H9 (cell line): ENCODE results near the gene PRPF40A. TPM values are rescaled to one million over a fixed set of nuclear protein-coding genes. Genes with fewer than 3 reads are reported as not detected.

Experiments
- DNase-seq: peaks from one replicate; pipeline ENCODE4 v3.0.0-alpha.2; 2017
- H2AFZ ChIP-seq: one replicate; pipeline ENCODE4 v1.6.1; 2013; ENCODE audit warnings: mild to moderate bottlenecking, low read length, control low read depth, moderate library complexity
- H2AK5ac ChIP-seq: 2 replicates; pipeline ENCODE4 v1.6.1; 2013; ENCODE audit warnings: low read length, control low read depth, mixed read lengths; ENCODE audit not compliant: insufficient read length
- H2BK120ac ChIP-seq: one replicate; pipeline ENCODE4 v1.6.1; 2013; ENCODE audit warnings: low read depth, mild to moderate bottlenecking, low read length, control low read depth, inconsistent platforms; ENCODE audit not compliant: poor library complexity, severe bottlenecking
- H2BK12ac ChIP-seq: 2 replicates; pipeline ENCODE4 v1.6.1; 2013; ENCODE audit warnings: low read length, control low read depth, mixed read lengths, low read depth; ENCODE audit not compliant: insufficient read length
- H2BK15ac ChIP-seq: 2 replicates; pipeline ENCODE4 v1.6.1; 2013; ENCODE audit warnings: low read depth, low read length, control low read depth
- H2BK20ac ChIP-seq: one replicate; pipeline ENCODE4 v1.6.1; 2013; ENCODE audit warnings: low read depth, mild to moderate bottlenecking, low read length, control low read depth, inconsistent platforms; ENCODE audit not compliant: poor library complexity, severe bottlenecking
- H2BK5ac ChIP-seq: 2 replicates; pipeline ENCODE4 v1.6.1; 2013; ENCODE audit warnings: low read length, control low read depth, mixed read lengths; ENCODE audit not compliant: insufficient read length
- H3K14ac ChIP-seq: 2 replicates; pipeline ENCODE4 v1.6.1; 2013; ENCODE audit warnings: low read length, control low read depth; ENCODE audit not compliant: insufficient read depth
- H3K18ac ChIP-seq: 2 replicates; pipeline ENCODE4 v1.6.1; 2013; ENCODE audit warnings: low read depth, mild to moderate bottlenecking, mixed read lengths, low read length, control low read depth; ENCODE audit not compliant: insufficient read length
- H3K23ac ChIP-seq: 2 replicates; pipeline ENCODE4 v1.6.1; 2013; ENCODE audit warnings: low read length, control low read depth, mixed read lengths, low read depth; ENCODE audit not compliant: insufficient read length
- H3K23me2 ChIP-seq: 2 replicates; pipeline ENCODE4 v1.6.1; 2013; ENCODE audit warnings: low read depth, mild to moderate bottlenecking, mixed read lengths, low read length, control low read depth; ENCODE audit not compliant: insufficient read length, poor library complexity, severe bottlenecking
- H3K27ac ChIP-seq: 2 replicates; pipeline ENCODE4 v1.5.1; 2013; ENCODE audit warnings: low read length, control low read depth, mixed read lengths, low read depth; ENCODE audit not compliant: insufficient read length
- H3K27me3 ChIP-seq: 2 replicates; pipeline ENCODE4 v1.6.1; 2013; ENCODE audit warnings: low read length, control low read depth, inconsistent platforms; ENCODE audit not compliant: insufficient read depth
- H3K4ac ChIP-seq: 2 replicates; pipeline ENCODE4 v1.6.1; 2013; ENCODE audit warnings: low read depth, mild to moderate bottlenecking, control low read depth, inconsistent platforms, low read length, moderate library complexity
- H3K4me1 ChIP-seq: 2 replicates; pipeline ENCODE4 v1.6.1; 2013; ENCODE audit warnings: low read length, control low read depth, inconsistent platforms; ENCODE audit not compliant: insufficient read depth
- H3K4me2 ChIP-seq: 2 replicates; pipeline ENCODE4 v1.6.1; 2013; ENCODE audit warnings: low read length, control low read depth, mixed read lengths; ENCODE audit not compliant: insufficient read length, insufficient read depth
- H3K56ac ChIP-seq: 2 replicates; pipeline ENCODE4 v1.6.1; 2013; ENCODE audit warnings: low read depth, mild to moderate bottlenecking, mixed read lengths, low read length, control low read depth; ENCODE audit not compliant: insufficient read length
- H3K79me1 ChIP-seq: 2 replicates; pipeline ENCODE4 v1.6.1; 2013; ENCODE audit warnings: low read depth, mild to moderate bottlenecking, moderate library complexity, low read length, control low read depth, inconsistent platforms; ENCODE audit not compliant: insufficient read depth, poor library complexity, severe bottlenecking
- H3K79me2 ChIP-seq: 2 replicates; pipeline ENCODE4 v1.6.1; 2013; ENCODE audit warnings: low read length, control low read depth, inconsistent platforms; ENCODE audit not compliant: insufficient read depth
- H3K9ac ChIP-seq: 2 replicates; pipeline ENCODE4 v1.6.1; 2013; ENCODE audit warnings: low read length, control low read depth, mixed read lengths; ENCODE audit not compliant: insufficient read length; ENCODE audit errors: extremely low read depth
- H3K9me3 ChIP-seq: one replicate; pipeline ENCODE4 v1.6.1; 2013; ENCODE audit warnings: low read depth, low read length, inconsistent platforms; ENCODE audit not compliant: control insufficient read depth
- H3T11ph ChIP-seq: one replicate; pipeline ENCODE4 v1.6.1; 2013; ENCODE audit warnings: mild to moderate bottlenecking, low read length, control low read depth, inconsistent platforms
- H4K20me1 ChIP-seq: one replicate; pipeline ENCODE4 v1.6.1; 2013; ENCODE audit not compliant: control insufficient read depth, insufficient read length, insufficient read depth
- H4K5ac ChIP-seq: 2 replicates; pipeline ENCODE4 v1.6.1; 2013; ENCODE audit warnings: low read depth, mild to moderate bottlenecking, mixed read lengths, low read length, control low read depth; ENCODE audit not compliant: insufficient read length
- H4K8ac ChIP-seq: replicated peaks from 2 replicates; pipeline ENCODE4 v1.6.1; 2013; ENCODE audit warnings: low read length, control low read depth, mixed read lengths, low read depth; ENCODE audit not compliant: insufficient read length
- H4K91ac ChIP-seq: 2 replicates; pipeline ENCODE4 v1.6.1; 2013; ENCODE audit warnings: low read depth, mild to moderate bottlenecking, moderate library complexity, mixed read lengths, low read length, control low read depth; ENCODE audit not compliant: insufficient read length
- H3K27ac Mint-ChIP-seq, 3 experiments: 2 replicates in 2 of 3; 3 replicates in 1 of 3; pipeline ENCODE4 v1.8.0; 2020 to 2021; ENCODE audit warnings: mixed read lengths in 3 of 3, mild to moderate bottlenecking in 1 of 3, moderate library complexity in 1 of 3
- H3K27me3 Mint-ChIP-seq: 2 replicates; pipeline ENCODE4 v1.8.0; 2021; ENCODE audit warnings: low read depth, mild to moderate bottlenecking, moderate library complexity, mixed read lengths
- H3K36me3 Mint-ChIP-seq, 3 experiments: 2 replicates in 2 of 3; 3 replicates in 1 of 3; pipeline ENCODE4 v1.8.0; 2020 to 2021; ENCODE audit warnings: low read depth in 3 of 3, mixed read lengths in 3 of 3; ENCODE audit not compliant: insufficient read depth in 1 of 3
- H3K4me1 Mint-ChIP-seq, 2 experiments: 2 replicates each; pipeline ENCODE4 v1.8.0; 2020; ENCODE audit warnings: mixed read lengths in 2 of 2
- H3K4me3 Mint-ChIP-seq, 2 experiments: 2 replicates in 1 of 2; 3 replicates in 1 of 2; pipeline ENCODE4 v1.8.0; 2020 to 2021; ENCODE audit warnings: mild to moderate bottlenecking in 2 of 2, mixed read lengths in 2 of 2, moderate library complexity in 1 of 2
- H3K9me3 Mint-ChIP-seq, 2 experiments: 2 replicates in 1 of 2; 3 replicates in 1 of 2; pipeline ENCODE4 v1.8.0; 2020; ENCODE audit warnings: mild to moderate bottlenecking in 2 of 2, mixed read lengths in 2 of 2, moderate library complexity in 1 of 2
- WGBS: extraction: QIAGEN DNeasy Blood & Tissue Kit; methylation state at CpG from one replicate; pipeline ENCODE4 v1.1.7; 2013; ENCODE audit warnings: missing lambda C conversion rate, low lambda C conversion rate, mixed read lengths; ENCODE audit not compliant: insufficient read length; ENCODE audit errors: extremely low coverage; 5-methylcytosine and 5-hydroxymethylcytosine counted together
- total RNA-seq: library from RNA; stranded (reverse); gene quantifications from 2 replicates; pipeline ENCODE4 v1.2.1, GENCODE V29; 2021
- TF ChIP-seq, protein P1 (sequence below): fragments of 200-600 bp; sonication (generic); conservative IDR thresholded peaks from 3 replicates; pipeline ENCODE4 v1.8.0; 2021; ENCODE audit warnings: antibody characterized with exemption, mild to moderate bottlenecking

The PRPF40A gene
- total RNA-seq, 1 experiment from 2014 or later: 158 TPM

DNA sequence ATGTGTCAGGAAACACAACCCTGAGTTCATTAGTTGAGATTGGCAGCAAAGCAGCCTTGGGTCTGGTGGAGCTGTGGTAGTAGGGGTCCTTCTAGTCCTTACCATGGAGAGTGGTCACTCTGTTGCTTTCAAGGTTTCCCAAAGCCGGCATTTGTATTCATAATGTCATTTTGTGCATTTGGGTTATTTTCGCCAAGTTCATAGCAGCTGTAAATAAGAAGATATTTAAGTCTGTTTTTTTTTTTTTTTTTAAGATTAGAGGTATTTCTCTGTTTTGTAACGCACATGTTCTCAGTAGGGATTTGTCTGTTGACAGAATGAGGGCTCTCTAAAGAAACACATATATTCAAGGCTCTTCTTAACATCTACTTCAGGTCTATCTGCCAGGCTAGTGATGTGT is 114.1 kb downstream of the PRPF40A start:
- no peaks in the 10 kb centered on the region for H3K27me3 ChIP-seq
- no peak overlapping the region for H4K91ac ChIP-seq
- H3K4ac ChIP-seq: no peak overlapping the region
- no peak overlapping the region for H2AFZ ChIP-seq
- no peak overlapping the region for H3K27ac ChIP-seq
- no peaks in the 10 kb centered on the region for H3K79me2 ChIP-seq
- no peak overlapping the region for H2BK120ac ChIP-seq
- TF ChIP-seq, protein P1, sequence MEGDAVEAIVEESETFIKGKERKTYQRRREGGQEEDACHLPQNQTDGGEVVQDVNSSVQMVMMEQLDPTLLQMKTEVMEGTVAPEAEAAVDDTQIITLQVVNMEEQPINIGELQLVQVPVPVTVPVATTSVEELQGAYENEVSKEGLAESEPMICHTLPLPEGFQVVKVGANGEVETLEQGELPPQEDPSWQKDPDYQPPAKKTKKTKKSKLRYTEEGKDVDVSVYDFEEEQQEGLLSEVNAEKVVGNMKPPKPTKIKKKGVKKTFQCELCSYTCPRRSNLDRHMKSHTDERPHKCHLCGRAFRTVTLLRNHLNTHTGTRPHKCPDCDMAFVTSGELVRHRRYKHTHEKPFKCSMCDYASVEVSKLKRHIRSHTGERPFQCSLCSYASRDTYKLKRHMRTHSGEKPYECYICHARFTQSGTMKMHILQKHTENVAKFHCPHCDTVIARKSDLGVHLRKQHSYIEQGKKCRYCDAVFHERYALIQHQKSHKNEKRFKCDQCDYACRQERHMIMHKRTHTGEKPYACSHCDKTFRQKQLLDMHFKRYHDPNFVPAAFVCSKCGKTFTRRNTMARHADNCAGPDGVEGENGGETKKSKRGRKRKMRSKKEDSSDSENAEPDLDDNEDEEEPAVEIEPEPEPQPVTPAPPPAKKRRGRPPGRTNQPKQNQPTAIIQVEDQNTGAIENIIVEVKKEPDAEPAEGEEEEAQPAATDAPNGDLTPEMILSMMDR: no peak
- H2BK5ac ChIP-seq: no peak overlapping the region
- Mint-ChIP-seq H3K4me3 (no peak overlapping the region), H3K27ac (no peak overlapping the region), H3K9me3 (no peaks in the 10 kb centered on the region), H3K36me3 (peaks cover 0 to 7% (median 7%) of the 10 kb centered on the region in 3 experiments; a peak in 4 of 7 replicates), H3K27me3 (no peaks in the 10 kb centered on the region), H3K4me1 (peaks cover 15 to 26% of the 10 kb centered on the region in 2 experiments)
- H3K56ac ChIP-seq: no peak overlapping the region
- no CpG with 5 or more reads among the region's 3 CpGs for WGBS
- H3K18ac ChIP-seq: no peak overlapping the region
- no peaks in the 10 kb centered on the region for H3K23me2 ChIP-seq
- H2BK20ac ChIP-seq: no peak overlapping the region
- no peaks in the 10 kb centered on the region for H4K20me1 ChIP-seq
- no peaks in the 10 kb centered on the region for H3K9me3 ChIP-seq
- H4K8ac ChIP-seq: no peak overlapping the region
- no peak overlapping the region for H4K5ac ChIP-seq
- H3K79me1 ChIP-seq: no peaks in the 10 kb centered on the region
- no peak overlapping the region for H2AK5ac ChIP-seq
- no peak overlapping the region for H3T11ph ChIP-seq
- H2BK15ac ChIP-seq: no peak overlapping the region
- H2BK12ac ChIP-seq: no peak overlapping the region
- H3K4me1 ChIP-seq: no peaks in the 10 kb centered on the region
- H3K4me2 ChIP-seq: no peak overlapping the region
- no peak overlapping the region for H3K14ac ChIP-seq
- DNase-seq: no peak
- H3K23ac ChIP-seq: no peak overlapping the region
- H3K9ac ChIP-seq: no peak overlapping the region
